IMR-90 (cell line): Measurements from ENCODE around the gene ADGRD2. TPM values are rescaled to one million over a fixed set of nuclear protein-coding genes. Genes with fewer than 3 reads are reported as not detected.

ENCODE experiments used
- ATAC-seq: fragments of 200-7000 bp; cut with Tn5 transposase; 2 replicates; pipeline ENCODE4 v1.9.1; 2020; ENCODE audit warnings: low read depth, mild to moderate bottlenecking, moderate library complexity
- BruUV-seq: library from RNA; stranded (reverse); fragments of 400-500 nt; replicated peaks from 2 replicates; lab custom pipeline; 2021; lab: Mats Ljungman, UMichigan
- CTCF ChIA-PET: fragments of 300-600 bp; formaldehyde crosslinking; extraction: SDS; loops from one replicate; lab custom pipeline; 2021; ENCODE audit warnings: antibody characterized with exemption; lab: Yijun Ruan, JAX
- POLR2A ChIA-PET: fragments of 300-600 bp; sonication (Branson Sonifier 250); formaldehyde crosslinking; loops from one replicate; lab custom pipeline; 2022; ENCODE audit warnings: antibody characterized with exemption; ENCODE audit not compliant: unreplicated experiment; lab: Charles Lee
- DNase-seq: peaks from one replicate; pipeline ENCODE4 v3.0.0; 2013
- H2AFZ ChIP-seq: replicated peaks from 2 replicates; pipeline ENCODE3; 2013; ENCODE audit warnings: low read length, mild to moderate bottlenecking; ENCODE audit not compliant: poor library complexity
- H2AK5ac ChIP-seq: 2 replicates; pipeline ENCODE4 v1.6.1; 2013; ENCODE audit warnings: low read depth, low read length, inconsistent platforms
- H2AK9ac ChIP-seq: replicated peaks from 2 replicates; pipeline ENCODE3; 2013; ENCODE audit warnings: mild to moderate bottlenecking, low read depth, low read length, moderate library complexity; ENCODE audit not compliant: poor library complexity
- H2BK120ac ChIP-seq: 2 replicates; pipeline ENCODE4 v1.6.1; 2013; ENCODE audit warnings: low read depth, low read length, inconsistent platforms
- H2BK15ac ChIP-seq: 3 replicates; pipeline ENCODE4 v1.6.1; 2013; ENCODE audit warnings: low read depth, low read length, inconsistent platforms
- H2BK20ac ChIP-seq: 2 replicates; pipeline ENCODE4 v1.6.1; 2013; ENCODE audit warnings: low read depth, mild to moderate bottlenecking, inconsistent platforms, low read length, moderate library complexity
- H2BK5ac ChIP-seq: 2 replicates; pipeline ENCODE4 v1.6.1; 2013; ENCODE audit warnings: mild to moderate bottlenecking, low read depth, low read length, inconsistent platforms; ENCODE audit not compliant: poor library complexity, severe bottlenecking
- H3K14ac ChIP-seq: replicated peaks from 2 replicates; pipeline ENCODE4 v1.6.1; 2013; ENCODE audit warnings: low read depth, low read length, inconsistent platforms
- H3K18ac ChIP-seq: 2 replicates; pipeline ENCODE4 v1.6.1; 2013; ENCODE audit warnings: low read depth, low read length, control low read depth
- H3K23ac ChIP-seq: 2 replicates; pipeline ENCODE4 v1.6.1; 2013; ENCODE audit warnings: low read depth, low read length, inconsistent platforms
- H3K27ac ChIP-seq: 2 replicates; pipeline ENCODE4 v1.5.1; 2013; ENCODE audit warnings: mild to moderate bottlenecking, control low read depth, low read length; ENCODE audit not compliant: insufficient read depth
- H3K27me3 ChIP-seq: 2 replicates; pipeline ENCODE4 v1.6.1; 2013; ENCODE audit warnings: low read length; ENCODE audit not compliant: control insufficient read depth, insufficient read depth
- H3K36me3 ChIP-seq: 2 replicates; pipeline ENCODE4 v1.6.1; 2013; ENCODE audit warnings: low read length, mixed read lengths; ENCODE audit not compliant: control insufficient read depth, insufficient read depth
- H3K4ac ChIP-seq: 2 replicates; pipeline ENCODE4 v1.6.1; 2013; ENCODE audit warnings: low read depth, low read length, inconsistent platforms
- H3K4me1 ChIP-seq: 2 replicates; pipeline ENCODE4 v1.6.1; 2013; ENCODE audit warnings: low read length, mixed read lengths; ENCODE audit not compliant: control insufficient read depth, insufficient read depth
- H3K4me2 ChIP-seq: 2 replicates; pipeline ENCODE4 v1.6.1; 2013; ENCODE audit warnings: low read depth, mild to moderate bottlenecking, control low read depth, low read length, moderate library complexity
- H3K4me3 ChIP-seq: 2 replicates; pipeline ENCODE4 v1.5.1; 2013; ENCODE audit warnings: low read depth, mild to moderate bottlenecking, control low read depth, low read length, moderate library complexity; ENCODE audit not compliant: insufficient read depth
- H3K56ac ChIP-seq: 2 replicates; pipeline ENCODE4 v1.6.1; 2013; ENCODE audit warnings: low read length, inconsistent platforms; ENCODE audit not compliant: insufficient read depth; ENCODE audit errors: extremely low read depth
- H3K79me1 ChIP-seq, 2 experiments: 2 replicates each; pipeline ENCODE4 v1.6.1; 2013; ENCODE audit warnings: low read length in 2 of 2, inconsistent platforms in 1 of 2, low read depth in 1 of 2
- H3K9ac ChIP-seq: 2 replicates; pipeline ENCODE4 v1.6.1; 2013; ENCODE audit warnings: low read depth, low read length, control low read depth
- H3K9me1 ChIP-seq: 2 replicates; pipeline ENCODE4 v1.6.1; 2013; ENCODE audit warnings: low read length, inconsistent platforms; ENCODE audit not compliant: insufficient read depth
- H3K9me3 ChIP-seq: 2 replicates; pipeline ENCODE4 v1.6.1; 2013; ENCODE audit warnings: low read length; ENCODE audit not compliant: control insufficient read depth, insufficient read depth
- H4K20me1 ChIP-seq: 2 replicates; pipeline ENCODE4 v1.6.1; 2013; ENCODE audit warnings: low read length, inconsistent platforms; ENCODE audit not compliant: insufficient read depth
- H4K5ac ChIP-seq: 2 replicates; pipeline ENCODE4 v1.6.1; 2013; ENCODE audit warnings: mild to moderate bottlenecking, low read depth, low read length, control low read depth
- H4K8ac ChIP-seq, 2 experiments: 2 replicates each; pipeline ENCODE4 v1.6.1; 2013; ENCODE audit warnings: low read depth in 2 of 2, low read length in 2 of 2, control low read depth in 1 of 2, inconsistent platforms in 1 of 2
- H4K91ac ChIP-seq: 2 replicates; pipeline ENCODE4 v1.6.1; 2013; ENCODE audit warnings: low read depth, low read length, inconsistent platforms; ENCODE audit not compliant: insufficient read depth
- BHLHE40 ChIP-seq: fragments of 150-350 bp; IDR thresholded peaks from 2 replicates; pipeline ENCODE4 v1.6.1; 2016; ENCODE audit warnings: mild to moderate bottlenecking, low read depth, low read length
- CEBPB ChIP-seq: IDR thresholded peaks from 2 replicates; pipeline ENCODE4 v1.6.1; 2012; ENCODE audit warnings: low read depth, low read length, improper control_type of control experiment
- CHD1 ChIP-seq: IDR thresholded peaks from 2 replicates; pipeline ENCODE4 v1.6.1; 2012; ENCODE audit warnings: low read depth, low read length, improper control_type of control experiment
- ELK1 ChIP-seq: fragments of 150-350 bp; IDR thresholded peaks from 2 replicates; pipeline ENCODE4 v1.6.1; 2016; ENCODE audit warnings: low read depth, mild to moderate bottlenecking, low read length, moderate library complexity, borderline replicate concordance
- FOS ChIP-seq: fragments of 150-350 bp; IDR thresholded peaks from 2 replicates; pipeline ENCODE4 v1.6.1; 2016; ENCODE audit warnings: low read depth, low read length
- NFE2L2 ChIP-seq: fragments of 150-350 bp; IDR thresholded peaks from 2 replicates; pipeline ENCODE4 v1.6.1; 2016; ENCODE audit warnings: low read depth, mild to moderate bottlenecking, low read length
- RCOR1 ChIP-seq: IDR thresholded peaks from 2 replicates; pipeline ENCODE4 v1.6.1; 2012; ENCODE audit warnings: mild to moderate bottlenecking, low read length, improper control_type of control experiment; ENCODE audit not compliant: insufficient replicate concordance
- SMC3 ChIP-seq: fragments of 150-350 bp; IDR thresholded peaks from 2 replicates; pipeline ENCODE4 v1.6.1; 2016; ENCODE audit warnings: low read depth, mild to moderate bottlenecking, antibody characterized with exemption, low read length, moderate library complexity
- WGBS, 2 experiments: methylation state at CpG; one replicate each; pipeline versions ENCODE4 v1.1.5 to v1.1.7; 2013; ENCODE audit warnings: missing lambda C conversion rate in 2 of 2; ENCODE audit not compliant: insufficient read length in 1 of 2; ENCODE audit errors: extremely low coverage in 2 of 2; 5-methylcytosine and 5-hydroxymethylcytosine counted together
- dilution Hi-C: fragments of 300-500 bp; cut with HindIII; formaldehyde crosslinking; loops from one replicate; pipeline ENCODE4 v1.14.3; 2018; ENCODE audit warnings: low sequenced_read_pairs; ENCODE audit not compliant: unreplicated experiment
- in situ Hi-C: fragments of 300-500 bp; cut with MboI; formaldehyde crosslinking; loops from 3 replicates; pipeline ENCODE4 v1.14.3; 2019; ENCODE audit warnings: low sequenced_read_pairs, inconsistent platforms, mixed read lengths
- intact Hi-C: fragments of 100-400 bp; cut with micrococcal nuclease; formaldehyde crosslinking; loops from 2 replicates; pipeline ENCODE4 v1.10.0; 2022
- polyA plus RNA-seq, 3 experiments: library from polyadenylated mRNA; depleted of rRNA; stranded (reverse); fragments of >200 nt; gene quantifications; 2 replicates each; pipeline ENCODE4 v1.2.3, GENCODE V29; 2012; ENCODE audit warnings: low replicate concordance in 1 of 3
- total RNA-seq: library from RNA; depleted of rRNA; stranded (reverse); fragments of >200 nt; gene quantifications from 2 replicates; pipeline ENCODE4 v1.2.3, GENCODE V29; 2012

ADGRD2 gene
- total and polyA plus RNA-seq, 2 of the 4 experiments (the other 2 are of a cell fraction), result not detected

- Histone ChIP-seq H4K20me1 (no peaks in the 10 kb centered on the region), H2AK5ac (no peak overlapping the region), H3K36me3 (no peaks in the 10 kb centered on the region), H3K56ac (no peak overlapping the region), H2AK9ac (no peak overlapping the region), H3K4ac (no peak overlapping the region), H3K79me1 (no peaks in the 10 kb centered on the region), H3K23ac (no peak overlapping the region), H3K9me1 (0 out of 2 replicates have a peak, but pooled peaks cover 3% of the 10 kb centered on the region), H2BK120ac (no peak overlapping the region), H3K4me2 (no peak overlapping the region), H3K27ac (no peak overlapping the region), H4K91ac (no peak overlapping the region), H3K9ac (no peak overlapping the region), H2AFZ (no peak overlapping the region), H3K18ac (no peak overlapping the region), H3K4me3 (no peak overlapping the region), H3K9me3 (no peaks in the 10 kb centered on the region), H4K5ac (no peak overlapping the region), H2BK5ac (no peak overlapping the region), H2BK20ac (no peak overlapping the region), H3K14ac (no peak overlapping the region), H4K8ac (no peak overlapping the region), H3K27me3 (peaks cover 71% of the 10 kb centered on the region), H3K4me1 (no peaks in the 10 kb centered on the region), H2BK15ac (no peak overlapping the region)
- intact Hi-C loops, result no loop called here
- in situ Hi-C loops, result no loop called here
- dilution Hi-C loops, result no loop called here
- CTCF ChIA-PET, result no interaction called here
- no peak for DNase-seq
- TF ChIP-seq BHLHE40, result no peak
- no peak for TF ChIP-seq CEBPB
- TF ChIP-seq FOS, result no peak
- no peak for TF ChIP-seq RCOR1
- no peak for TF ChIP-seq CHD1
- no peak for TF ChIP-seq NFE2L2
- TF ChIP-seq ELK1, result no peak
- no peak for TF ChIP-seq SMC3
- ATAC-seq, result no peak
- WGBS, 2 experiments, result 15% methylated on average over 22 of the region's 40 CpGs; no CpG with 5 or more reads in 1 of the 2 experiments
- no TSS peak for BruUV-seq
- POLR2A ChIA-PET, result no interaction called here
Observed at GRCh38 chr9:124487260-124488182, 37.3 kb downstream of the ADGRD2 start.
